SHP77 (cell line): ENCODE data around the gene NCAPG.
A peak's percentile ranks its signal among the peaks of the same experiment; 100 is the strongest.

Source experiments
- DNase-seq, 2 experiments: peaks; one replicate each; lab custom pipeline; 2025; lab: John Stamatoyannopoulos, UW

NCAPG gene, protein sequence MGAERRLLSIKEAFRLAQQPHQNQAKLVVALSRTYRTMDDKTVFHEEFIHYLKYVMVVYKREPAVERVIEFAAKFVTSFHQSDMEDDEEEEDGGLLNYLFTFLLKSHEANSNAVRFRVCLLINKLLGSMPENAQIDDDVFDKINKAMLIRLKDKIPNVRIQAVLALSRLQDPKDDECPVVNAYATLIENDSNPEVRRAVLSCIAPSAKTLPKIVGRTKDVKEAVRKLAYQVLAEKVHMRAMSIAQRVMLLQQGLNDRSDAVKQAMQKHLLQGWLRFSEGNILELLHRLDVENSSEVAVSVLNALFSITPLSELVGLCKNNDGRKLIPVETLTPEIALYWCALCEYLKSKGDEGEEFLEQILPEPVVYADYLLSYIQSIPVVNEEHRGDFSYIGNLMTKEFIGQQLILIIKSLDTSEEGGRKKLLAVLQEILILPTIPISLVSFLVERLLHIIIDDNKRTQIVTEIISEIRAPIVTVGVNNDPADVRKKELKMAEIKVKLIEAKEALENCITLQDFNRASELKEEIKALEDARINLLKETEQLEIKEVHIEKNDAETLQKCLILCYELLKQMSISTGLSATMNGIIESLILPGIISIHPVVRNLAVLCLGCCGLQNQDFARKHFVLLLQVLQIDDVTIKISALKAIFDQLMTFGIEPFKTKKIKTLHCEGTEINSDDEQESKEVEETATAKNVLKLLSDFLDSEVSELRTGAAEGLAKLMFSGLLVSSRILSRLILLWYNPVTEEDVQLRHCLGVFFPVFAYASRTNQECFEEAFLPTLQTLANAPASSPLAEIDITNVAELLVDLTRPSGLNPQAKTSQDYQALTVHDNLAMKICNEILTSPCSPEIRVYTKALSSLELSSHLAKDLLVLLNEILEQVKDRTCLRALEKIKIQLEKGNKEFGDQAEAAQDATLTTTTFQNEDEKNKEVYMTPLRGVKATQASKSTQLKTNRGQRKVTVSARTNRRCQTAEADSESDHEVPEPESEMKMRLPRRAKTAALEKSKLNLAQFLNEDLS

DNA sequence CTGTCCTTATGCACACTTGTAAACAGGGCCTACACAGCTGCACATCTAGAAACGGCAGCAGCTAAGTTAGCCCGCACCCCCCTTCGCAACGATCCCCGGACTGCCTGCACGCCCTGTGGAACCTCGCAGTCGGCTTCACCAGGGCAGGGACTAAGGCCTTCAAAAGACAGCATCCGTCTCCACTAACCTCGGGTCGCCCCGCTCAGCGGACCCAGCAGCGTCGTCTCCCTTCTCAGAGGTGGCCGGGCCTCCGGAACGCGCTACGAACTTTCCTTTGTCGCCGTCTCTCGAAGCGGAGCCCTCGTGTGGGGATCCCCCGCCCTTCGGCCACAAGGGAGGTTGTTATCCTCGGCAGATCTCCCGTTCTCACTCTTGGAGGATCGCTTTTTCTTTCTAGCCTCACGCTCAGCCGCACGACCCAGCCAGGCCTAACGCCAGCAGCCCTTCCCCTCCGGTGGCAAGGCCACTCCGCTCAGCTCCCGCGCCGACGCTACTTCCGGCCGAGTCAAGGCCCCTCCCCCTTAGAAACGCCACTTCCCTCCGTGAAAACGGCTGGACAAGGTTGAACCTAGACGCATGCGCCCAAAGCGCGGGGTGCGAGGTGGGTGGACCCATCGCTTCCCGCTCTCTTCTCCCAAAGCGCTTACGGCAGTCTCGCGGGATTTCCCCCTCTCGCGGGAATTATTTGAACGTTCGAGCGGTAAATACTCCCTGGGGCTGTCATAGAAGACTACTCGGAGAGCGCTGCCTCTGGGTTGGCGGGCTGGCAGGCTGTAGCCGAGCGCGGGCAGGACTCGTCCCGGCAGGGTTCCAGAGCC is at the start of gene NCAPG, which contains the start of gene DCAF16:
Gene NCAPG, plus strand, starts transcription at position 720 of the 818 bp plus-strand sequence. CDS start 99 bp downstream, outside the sequence.
Gene DCAF16, minus strand, starts transcription at position 498 of the 818 bp plus-strand sequence. CDS start 6,616 bp downstream, outside the sequence.
- DNase-seq = peak; percentile 90 to 91

DNA sequence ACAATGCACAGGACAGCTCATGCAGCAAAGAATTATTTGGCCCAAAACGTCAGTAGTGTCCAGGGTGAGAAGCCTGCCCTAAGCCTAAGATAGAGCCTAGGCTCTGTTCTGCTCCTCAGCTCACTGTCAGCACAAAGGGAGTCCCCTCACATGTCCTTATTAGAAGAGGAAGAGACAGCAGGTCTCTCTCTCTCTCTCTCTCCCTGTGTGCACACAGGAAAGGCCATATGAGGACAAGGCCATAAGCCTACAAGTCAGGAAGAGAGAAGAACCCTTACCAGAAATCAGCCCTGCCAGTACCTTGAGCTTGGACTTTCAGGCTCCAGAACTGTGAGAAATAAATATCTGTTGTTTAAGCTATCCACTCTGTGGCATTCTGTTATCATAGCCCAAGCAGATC is 49.7 kb upstream of the NCAPG start:
- DNase-seq = no peak

DNA sequence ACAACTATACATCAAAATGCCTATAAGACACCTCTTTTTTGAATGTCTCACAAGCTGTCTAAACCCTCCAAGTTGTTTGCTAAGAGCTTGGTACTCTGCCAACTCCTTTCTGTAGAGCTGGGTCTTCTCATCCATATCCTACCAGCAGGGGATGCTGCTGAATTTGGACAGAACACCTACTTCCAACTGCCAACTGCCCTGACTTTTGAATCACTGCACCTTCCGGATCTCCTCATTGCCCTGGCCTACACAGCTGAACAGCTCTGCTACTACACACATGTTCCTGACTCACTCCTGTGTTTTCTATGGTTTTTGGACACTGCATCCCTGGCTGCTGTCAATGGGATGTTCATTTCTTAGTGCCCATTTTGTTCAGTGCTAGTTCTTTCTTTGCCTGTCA is 48.1 kb upstream of the NCAPG start:
- peak in 1 of 2 experiments; percentile 27 for DNase-seq

DNA sequence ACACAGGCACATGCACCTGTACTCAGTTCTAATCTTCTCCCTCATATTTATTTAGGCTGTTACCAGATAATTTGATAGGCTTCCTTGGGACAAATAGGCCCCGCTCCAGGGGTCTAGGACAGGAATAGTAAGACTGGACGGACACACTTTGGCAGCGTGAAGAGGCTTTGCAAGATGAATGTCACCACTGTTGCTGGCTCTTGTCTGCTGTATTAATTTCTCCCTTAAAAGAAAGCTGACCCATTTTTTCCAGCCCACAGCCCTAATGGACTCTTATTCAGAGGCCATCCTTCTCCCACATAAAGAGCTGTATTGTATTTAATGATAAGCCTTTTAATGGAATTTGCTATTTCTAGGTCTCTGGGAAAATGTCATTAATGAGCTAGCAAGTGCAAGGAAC is 47.4 kb upstream of the NCAPG start:
- no peak for DNase-seq

DNA sequence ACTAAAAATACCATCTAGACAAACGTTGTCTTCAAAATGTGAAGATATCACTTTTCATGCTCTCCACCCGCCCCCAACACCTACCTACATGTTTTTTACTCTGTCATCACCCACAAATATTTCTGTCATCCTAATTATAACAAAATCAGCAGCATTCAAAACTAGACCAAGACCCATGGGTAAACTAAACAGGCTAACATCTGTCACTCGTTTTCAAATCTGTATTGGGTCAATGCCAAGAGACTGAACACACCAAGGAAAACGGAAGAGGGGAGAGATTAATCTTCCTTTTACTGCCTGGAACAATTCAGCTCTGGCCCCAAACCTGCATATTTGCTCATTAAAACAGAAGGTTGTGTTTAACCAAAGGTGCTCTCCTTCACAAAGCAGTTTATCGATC is 46.8 kb upstream of the NCAPG start:
- no peak for DNase-seq

DNA sequence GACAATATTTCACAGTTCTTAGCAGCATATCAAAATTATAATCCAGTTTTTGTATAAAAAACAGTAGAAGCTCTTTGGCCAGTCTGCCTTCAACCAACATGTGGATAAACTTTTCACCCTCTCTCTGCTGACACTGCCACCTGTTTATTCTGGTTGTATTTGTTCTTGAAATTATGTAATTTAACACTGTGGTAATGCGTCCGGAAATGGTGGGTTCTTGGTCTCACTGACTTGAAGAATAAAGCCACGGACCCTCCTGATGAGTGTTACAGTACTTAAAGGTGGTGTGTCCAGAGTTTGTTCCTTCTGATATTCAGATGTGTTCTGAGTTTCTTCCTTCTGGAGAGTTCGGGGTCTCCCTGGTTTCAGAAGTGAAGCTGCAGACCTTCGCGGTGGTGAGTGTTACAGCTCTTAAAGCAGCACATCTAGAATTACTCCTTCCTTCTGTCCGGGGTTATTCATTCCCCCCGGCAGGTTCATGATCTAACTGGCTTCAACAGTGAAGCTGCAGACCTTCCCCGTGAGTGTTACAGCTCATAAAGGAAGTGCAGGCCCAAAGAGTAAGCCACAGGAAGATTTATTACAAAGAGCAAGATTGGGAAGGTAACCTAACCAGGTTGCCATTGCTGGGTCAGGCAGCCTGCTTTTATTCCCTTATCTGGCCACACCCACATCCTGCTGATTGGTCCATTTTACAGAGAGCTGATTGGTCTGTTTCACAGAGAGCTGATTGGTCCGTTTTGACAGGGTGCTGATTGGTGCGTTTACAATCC is 45.1 kb upstream of the NCAPG start:
- no peak for DNase-seq

DNA sequence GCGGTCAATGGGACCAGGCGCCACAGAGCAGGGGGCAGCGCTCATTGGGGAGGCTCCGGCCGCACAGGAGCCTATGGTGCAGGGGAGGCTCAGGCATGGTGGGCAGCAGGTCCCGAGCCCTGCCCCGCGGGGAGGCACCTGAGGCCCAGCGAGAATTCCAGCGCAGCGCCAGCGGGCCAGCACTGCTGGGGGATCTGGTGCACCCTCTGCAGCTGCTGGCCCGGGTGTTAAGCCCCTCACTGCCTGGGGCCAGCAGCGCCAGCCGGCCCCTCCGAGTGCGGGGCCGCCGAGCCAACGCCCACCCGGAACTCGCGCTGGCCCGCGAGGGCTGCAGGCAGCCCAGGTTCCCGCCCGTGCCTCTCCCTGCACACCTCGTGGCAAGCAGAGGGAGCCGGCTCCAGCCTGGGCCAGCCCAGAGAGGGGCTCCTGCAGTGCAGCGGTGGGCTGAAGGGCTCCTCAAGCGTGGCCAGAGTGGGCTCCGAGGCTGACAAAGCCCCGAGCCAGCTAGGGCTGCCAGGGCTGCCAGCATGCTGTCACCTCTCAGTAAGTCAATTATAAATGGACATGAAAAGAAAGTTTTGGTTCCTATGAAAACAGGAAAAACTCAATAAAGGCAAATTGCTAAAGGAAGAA is 43.8 kb upstream of the NCAPG start:
- DNase-seq = no peak

DNA sequence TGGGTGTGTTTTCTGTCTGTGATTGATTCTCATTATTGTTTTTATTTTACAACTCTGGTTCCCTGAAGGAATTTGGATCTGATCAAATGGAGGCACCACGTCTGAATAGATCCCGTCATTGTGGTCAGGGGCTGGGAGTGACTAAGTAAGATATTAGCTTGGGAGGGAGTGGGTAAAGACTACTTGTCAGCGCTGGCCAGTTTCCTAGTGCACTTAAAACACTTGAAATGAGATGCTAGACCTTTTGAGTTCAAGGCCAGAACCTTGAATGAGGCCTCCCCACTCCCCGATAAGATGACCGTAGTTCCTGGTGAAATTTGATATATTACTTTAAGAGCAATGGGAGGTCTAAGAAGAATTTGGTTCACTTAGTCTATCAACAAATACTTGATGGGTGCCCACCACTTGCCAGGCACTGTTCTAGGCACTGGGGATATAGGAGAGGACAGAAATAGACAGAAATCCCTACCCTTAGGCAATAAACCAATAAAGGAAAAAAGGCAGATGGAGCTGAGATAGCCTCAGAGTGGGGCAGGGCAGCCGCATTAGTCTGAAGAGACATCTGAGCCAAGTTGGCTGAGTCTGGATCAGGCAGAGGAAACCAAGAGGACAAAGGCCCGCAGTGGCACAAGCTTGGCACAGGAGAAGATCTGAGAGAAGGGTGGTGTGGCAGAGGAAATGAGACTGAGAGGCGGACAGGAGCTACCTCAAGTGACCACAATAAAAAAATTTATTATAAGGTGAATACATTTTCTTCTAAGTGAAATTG is 41.2 kb upstream of the NCAPG start:
- DNase-seq = no peak

DNA sequence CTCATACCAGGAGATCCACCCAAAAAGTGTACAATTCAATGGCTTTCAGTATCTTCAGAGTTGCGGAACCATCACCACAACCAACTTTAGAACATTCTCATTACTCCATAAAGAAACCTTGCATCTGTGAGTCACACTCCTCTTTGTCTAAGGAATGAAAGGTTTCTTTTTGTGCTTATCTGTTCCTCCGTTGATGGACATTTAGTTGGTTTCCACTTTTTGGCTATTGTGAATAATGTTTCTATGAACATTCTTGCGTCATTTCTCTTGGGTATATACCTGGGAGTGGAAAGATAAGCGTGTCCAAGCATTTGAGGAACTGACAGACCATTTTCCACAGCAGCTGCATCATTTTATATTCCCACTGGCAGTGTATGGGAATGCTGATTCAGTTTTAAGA is 39.9 kb upstream of the NCAPG start:
- no peak for DNase-seq

DNA sequence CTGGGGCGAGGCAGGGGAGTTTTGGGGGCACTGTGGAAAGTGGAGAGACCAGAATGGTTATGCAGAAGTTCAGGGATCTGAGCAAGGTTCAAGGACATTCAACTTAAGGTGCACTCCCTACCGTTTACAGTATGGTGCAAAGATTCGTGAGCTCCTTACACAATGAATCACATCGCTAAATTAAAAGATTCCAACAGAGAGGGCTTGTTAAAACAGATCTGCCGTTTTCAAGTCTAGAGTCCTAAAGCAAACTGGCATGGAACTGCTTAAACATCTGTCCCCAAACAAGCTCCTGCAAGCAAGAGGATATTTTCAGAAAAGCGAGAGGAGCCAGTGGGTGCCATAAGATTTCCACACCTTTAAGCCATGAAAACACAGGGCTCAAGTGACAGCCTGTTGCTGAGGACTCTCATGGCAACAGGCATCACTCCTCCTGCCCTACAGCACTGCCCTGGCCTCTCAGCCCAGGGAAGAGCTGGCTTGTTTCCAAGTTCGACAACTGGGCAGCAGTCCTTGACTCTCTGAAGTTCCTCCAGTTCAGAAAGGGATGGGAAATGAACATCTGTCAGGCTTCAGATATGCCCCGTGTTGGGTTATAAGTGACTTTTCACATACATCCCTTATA is 39.4 kb upstream of the NCAPG start:
- peak; percentile 25 to 43 for DNase-seq

DNA sequence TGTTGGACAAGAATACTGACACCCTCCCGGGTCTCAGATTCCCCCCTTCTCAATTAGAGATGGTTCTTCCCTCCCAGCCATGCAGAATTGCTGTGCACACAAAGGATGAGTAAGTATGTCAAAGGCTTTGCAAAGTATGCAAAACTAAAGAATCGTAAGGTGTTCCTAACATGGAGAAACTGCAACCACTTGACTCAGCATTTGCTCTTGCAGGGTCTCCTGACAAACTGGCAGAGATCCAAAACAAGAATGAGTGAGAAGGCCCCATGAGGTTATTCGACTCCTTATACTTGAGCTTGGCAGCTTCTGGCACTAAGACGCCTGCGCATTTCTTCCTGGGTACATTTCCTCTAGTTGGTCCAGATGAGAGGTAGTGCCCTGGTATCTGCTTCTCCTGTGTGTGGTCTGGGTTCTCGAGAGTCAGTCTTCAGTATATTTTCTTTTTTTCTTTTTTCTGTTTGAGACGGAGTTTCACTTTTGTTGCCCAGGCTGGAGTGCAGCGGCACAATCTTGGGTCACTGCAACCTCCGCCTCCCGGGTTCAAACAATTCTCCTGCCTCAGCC is 37.6 kb upstream of the NCAPG start:
- no peak for DNase-seq

DNA sequence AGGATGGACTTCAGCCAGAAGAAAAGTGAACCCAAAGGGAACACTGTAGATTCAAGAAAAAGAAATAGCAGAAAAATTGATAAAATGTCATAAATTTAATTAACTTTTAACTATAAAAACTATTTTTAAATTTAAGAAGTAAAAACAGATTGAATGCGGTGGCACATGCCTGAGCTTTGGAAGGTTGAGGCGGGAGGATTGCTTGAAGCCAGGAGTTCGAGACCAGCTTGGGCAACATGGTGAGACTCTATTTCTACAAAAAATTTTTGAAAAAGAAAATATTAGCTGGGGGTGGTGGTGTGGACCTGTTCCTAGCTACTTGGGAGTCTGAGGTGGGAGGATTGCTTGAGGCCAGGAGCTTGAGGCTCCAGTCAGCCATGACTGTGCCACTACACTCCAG is 32.3 kb upstream of the NCAPG start:
- DNase-seq = no peak

DNA sequence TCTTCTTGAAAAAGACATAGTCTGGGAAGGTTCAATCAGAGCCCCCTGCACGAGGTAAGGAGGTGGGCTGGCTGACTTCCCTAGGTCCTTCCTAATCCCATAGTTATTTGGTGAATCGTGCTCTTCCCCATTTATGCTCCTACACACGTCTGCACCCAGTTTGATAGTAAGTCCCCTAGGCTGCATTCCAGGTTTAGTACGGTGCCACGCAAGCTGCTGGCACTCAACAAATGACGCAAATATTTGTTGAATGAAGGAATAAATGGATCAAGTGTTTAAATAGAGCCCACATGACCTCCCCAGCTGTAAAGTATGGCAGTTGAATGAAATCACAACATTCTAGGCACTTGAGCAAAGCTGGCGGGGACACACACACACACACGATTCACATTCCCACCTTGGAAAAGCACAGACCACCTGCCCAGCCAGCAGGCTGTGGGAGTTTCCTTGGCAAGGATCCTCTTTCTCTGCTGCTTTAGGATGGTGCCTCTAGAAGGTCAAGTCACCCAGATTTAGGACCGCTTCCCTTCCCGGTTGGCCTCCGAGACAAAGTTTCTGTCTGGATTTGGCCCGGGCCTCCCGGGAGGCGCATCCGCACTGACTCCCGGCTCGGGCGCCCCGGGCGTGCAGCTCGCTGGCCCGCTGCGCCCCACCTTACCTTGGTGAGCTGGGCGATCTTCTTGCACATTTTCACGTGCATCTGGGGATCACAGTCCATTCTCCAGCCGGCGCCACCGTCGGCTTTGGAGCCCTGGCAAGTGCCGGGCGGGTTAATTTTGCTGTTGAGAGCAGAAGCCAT is 30.1 kb upstream of the NCAPG start:
- peak; percentile 69 to 73 for DNase-seq

DNA sequence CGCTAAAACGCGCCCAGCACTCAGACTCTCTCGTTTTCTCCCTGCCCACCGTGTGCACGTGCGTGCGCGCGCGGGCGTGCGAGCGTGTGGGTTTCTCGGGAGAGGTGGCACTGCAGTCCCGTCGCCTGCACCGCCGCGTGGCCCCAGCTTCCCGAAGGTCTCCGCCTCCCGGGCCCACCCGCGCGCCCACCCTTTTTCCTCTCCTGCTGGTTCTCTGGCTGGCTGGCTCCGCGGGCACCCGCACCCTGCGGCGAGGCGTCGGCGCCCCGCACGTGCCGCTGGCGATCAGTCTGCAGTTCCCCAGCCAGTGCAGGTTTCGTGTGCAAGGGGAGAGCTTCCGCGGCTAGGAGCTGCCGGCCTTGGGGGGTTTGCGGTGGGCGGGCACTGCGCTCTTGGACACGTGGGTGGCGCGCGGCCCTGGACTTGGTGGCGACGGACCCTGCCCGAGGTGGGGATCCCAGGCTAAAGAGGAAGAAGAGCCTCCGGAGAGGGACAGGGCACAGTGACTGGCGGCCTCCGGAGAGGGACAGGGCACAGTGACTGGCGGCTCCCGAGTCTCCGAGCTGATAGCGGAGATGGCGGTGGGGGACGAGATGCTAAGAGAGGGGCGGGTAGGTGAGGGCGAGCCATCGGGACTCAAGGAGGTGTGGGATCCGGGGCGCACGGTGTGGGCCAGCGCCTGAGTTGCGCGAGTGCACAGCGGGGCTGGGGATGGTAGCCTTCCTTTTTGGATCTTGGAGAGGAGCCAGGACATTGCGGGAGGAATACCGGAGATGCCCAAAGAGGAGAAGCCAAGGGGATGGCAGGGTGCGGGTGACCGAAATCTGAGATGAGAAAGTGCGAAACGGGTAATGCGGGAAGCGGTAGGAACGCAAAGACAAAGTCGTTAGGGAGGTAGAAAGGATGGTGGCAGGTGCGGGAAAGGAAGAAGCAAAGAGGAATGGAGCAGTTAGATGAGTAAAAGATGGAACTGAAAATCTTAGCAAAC is 29.2 kb upstream of the NCAPG start, which contains the start of gene FAM184B:
Gene FAM184B, minus strand, starts transcription at position 322 of the 988 bp plus-strand sequence. CDS start 322 bp downstream, outside the sequence.
- no peak for DNase-seq

DNA sequence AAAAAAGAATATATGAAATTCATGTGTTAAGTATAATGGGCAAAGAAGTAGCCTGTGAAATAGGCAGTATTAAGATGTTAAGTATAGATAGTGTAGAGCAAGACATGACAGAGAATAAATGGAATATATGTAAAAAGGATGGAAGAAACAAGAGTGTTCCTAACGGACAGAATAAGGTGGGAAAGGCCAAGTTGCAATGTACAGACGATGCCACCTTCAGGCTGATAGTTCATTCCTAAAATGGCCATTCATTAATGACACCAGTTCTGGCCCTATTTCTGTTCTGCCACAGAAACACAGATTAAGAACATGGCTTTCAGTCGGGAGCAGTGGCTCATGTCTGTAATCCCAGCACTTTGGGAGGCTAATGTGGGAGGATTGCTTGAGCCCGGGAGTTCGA is 24.9 kb upstream of the NCAPG start:
- DNase-seq = no peak

DNA sequence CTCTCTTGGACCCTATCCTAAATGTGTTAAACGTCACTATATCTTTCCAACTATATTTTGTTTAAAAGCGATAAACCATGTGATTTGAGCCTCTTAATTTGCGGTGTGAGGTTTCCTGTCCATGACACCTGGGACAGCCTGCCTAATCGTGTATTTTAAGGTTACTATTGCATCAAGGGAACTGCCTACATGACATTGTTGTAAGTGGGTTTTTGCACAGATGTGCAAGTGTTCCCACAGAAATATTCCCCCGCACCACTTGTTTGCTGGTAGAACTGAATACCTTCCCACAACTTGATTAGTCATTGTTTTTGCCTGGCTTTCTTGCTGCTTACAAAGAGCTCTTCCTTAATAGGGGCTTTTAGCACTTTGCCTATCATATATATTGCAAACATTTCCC is 24.2 kb upstream of the NCAPG start:
- DNase-seq = no peak

DNA sequence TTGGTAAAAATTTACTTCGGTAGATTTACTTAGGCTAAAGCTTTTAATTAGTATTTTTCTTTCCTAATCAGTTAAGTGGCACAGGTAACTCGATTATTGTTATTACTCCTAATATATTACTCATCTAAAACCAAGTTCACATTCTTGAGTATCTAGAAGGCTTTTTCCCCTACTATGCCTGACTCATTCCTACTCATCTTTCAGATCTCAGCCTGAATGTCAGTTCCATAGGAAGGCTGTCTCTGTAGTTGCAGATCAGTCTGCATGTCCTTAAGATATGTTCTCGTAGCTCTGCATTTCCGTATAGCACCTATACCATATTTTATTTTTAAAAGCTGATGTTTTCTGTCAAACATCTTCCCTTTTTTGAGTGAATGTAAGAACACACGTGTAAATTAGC is 23.5 kb upstream of the NCAPG start:
- DNase-seq = no peak
